Measurements from ENCODE around the gene SULT4A1.
A peak's percentile ranks its signal among the peaks of the same experiment; 100 is the strongest.

The SULT4A1 gene

DNA sequence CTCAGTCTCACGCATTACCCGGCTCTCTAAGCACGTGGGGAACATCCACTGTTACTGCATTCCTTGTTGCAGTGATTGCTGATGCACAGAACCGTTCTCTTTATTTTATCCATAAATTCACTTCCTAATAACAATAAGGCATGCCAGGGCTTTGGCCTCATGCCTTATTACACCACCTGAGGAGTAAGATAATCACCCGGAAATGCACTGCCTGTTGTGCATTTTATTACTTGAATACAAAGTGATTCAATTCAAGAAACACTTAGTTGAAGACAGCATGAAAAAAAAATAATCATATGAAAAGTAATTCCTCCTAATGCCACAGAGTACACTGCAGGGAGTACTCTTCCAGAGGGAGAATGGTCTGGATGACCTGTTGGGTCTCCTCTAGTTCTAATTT, 69.4 kb downstream of the SULT4A1 start:
- Mint-ChIP-seq H3K27me3 (ENCODE audit: low read depth, poor library complexity) (peaks cover 18% of the 10 kb centered on the region), H3K27ac (no peak overlapping the region), H3K9me3 (no peaks in the 10 kb centered on the region), H3K4me3 (no peak overlapping the region), H3K36me3 (ENCODE audit: low read depth) (no peaks in the 10 kb centered on the region), H3K4me1 (no peaks in the 10 kb centered on the region)
- no peak for DNase-seq
- TF ChIP-seq, protein P1, sequence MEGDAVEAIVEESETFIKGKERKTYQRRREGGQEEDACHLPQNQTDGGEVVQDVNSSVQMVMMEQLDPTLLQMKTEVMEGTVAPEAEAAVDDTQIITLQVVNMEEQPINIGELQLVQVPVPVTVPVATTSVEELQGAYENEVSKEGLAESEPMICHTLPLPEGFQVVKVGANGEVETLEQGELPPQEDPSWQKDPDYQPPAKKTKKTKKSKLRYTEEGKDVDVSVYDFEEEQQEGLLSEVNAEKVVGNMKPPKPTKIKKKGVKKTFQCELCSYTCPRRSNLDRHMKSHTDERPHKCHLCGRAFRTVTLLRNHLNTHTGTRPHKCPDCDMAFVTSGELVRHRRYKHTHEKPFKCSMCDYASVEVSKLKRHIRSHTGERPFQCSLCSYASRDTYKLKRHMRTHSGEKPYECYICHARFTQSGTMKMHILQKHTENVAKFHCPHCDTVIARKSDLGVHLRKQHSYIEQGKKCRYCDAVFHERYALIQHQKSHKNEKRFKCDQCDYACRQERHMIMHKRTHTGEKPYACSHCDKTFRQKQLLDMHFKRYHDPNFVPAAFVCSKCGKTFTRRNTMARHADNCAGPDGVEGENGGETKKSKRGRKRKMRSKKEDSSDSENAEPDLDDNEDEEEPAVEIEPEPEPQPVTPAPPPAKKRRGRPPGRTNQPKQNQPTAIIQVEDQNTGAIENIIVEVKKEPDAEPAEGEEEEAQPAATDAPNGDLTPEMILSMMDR (IDR thresholded peaks at IDR 0.05), result no peak

DNA sequence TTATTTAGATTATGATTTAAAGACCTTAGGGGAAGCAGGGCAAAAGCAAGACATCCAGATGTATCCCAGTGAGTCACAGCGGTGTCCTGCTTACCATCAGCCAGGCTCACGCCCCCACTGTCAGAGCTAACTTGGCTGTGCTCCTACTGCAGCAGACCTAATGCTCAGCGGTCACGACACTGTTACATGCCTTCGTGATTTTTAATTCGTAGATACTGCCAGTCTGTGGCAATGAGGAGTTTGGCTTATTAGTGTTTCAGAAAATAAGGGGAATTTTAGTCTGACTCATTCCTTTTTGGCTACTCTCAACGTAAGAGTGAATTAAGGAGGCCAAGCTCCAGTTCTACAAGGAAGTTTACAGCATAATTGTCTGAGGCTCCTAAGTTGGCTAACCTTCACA, 72.9 kb downstream of the SULT4A1 start:
- TF ChIP-seq, protein P1 (IDR thresholded peaks at IDR 0.05), result no peak
- H3K27me3 Mint-ChIP-seq (ENCODE audit: low read depth, poor library complexity), result peaks cover 21% of the 10 kb centered on the region
- DNase-seq, result no peak
- H3K4me3 Mint-ChIP-seq, result no peak overlapping the region
- no peak overlapping the region for H3K27ac Mint-ChIP-seq
- no peaks in the 10 kb centered on the region for H3K4me1 Mint-ChIP-seq
- peaks cover 4% of the 10 kb centered on the region for H3K9me3 Mint-ChIP-seq
- no peaks in the 10 kb centered on the region for H3K36me3 Mint-ChIP-seq (ENCODE audit: low read depth)

GRCh38 chr22:43783777-43784176, 78.5 kb downstream of the SULT4A1 start:
- Mint-ChIP-seq H3K27me3 (ENCODE audit: low read depth, poor library complexity) (peaks cover 22% of the 10 kb centered on the region), H3K27ac (no peak overlapping the region), H3K4me3 (no peak overlapping the region), H3K9me3 (peaks cover 4% of the 10 kb centered on the region), H3K4me1 (no peaks in the 10 kb centered on the region), H3K36me3 (ENCODE audit: low read depth) (no peaks in the 10 kb centered on the region)
- no peak for DNase-seq
- TF ChIP-seq, protein P1 (IDR thresholded peaks at IDR 0.05), result no peak

- no peaks in the 10 kb centered on the region for H3K36me3 Mint-ChIP-seq (ENCODE audit: low read depth)
- no peak overlapping the region for H3K4me3 Mint-ChIP-seq
- DNase-seq, result no peak
- peaks cover 18% of the 10 kb centered on the region for H3K27me3 Mint-ChIP-seq (ENCODE audit: low read depth, poor library complexity)
- no peaks in the 10 kb centered on the region for H3K4me1 Mint-ChIP-seq
- TF ChIP-seq, protein P1 (IDR thresholded peaks at IDR 0.05), result no peak
- peaks cover 4% of the 10 kb centered on the region for H3K9me3 Mint-ChIP-seq
- no peak overlapping the region for H3K27ac Mint-ChIP-seq
Observed at GRCh38 chr22:43782448-43782847, 79.9 kb downstream of the SULT4A1 start.

DNA sequence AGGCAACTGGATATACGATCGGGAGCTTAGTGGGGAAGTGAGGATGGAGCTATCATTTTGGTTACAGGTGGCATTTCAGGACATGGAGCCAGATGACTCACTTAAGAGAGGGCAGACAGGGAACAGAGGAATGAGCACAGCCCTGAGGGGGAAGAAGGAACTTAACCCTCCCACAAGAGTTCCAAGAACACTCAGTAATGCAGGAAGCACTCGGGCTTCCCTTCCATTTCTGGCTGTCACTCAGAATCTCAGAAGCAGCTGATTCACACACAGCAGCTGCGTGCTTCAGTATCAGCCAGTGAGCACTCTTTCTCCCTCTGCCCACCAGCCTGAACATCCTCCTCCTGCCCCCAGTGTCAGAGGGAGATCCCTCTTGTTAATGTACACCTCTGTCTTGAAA, 85.0 kb downstream of the SULT4A1 start:
- H3K36me3 Mint-ChIP-seq (ENCODE audit: low read depth), result no peaks in the 10 kb centered on the region
- peaks cover 15% of the 10 kb centered on the region for H3K4me1 Mint-ChIP-seq
- no peak for DNase-seq
- peaks cover 4% of the 10 kb centered on the region for H3K27me3 Mint-ChIP-seq (ENCODE audit: low read depth, poor library complexity)
- TF ChIP-seq, protein P1 (IDR thresholded peaks at IDR 0.05), result no peak
- H3K4me3 Mint-ChIP-seq, result no peak overlapping the region
- no peak overlapping the region for H3K27ac Mint-ChIP-seq
- H3K9me3 Mint-ChIP-seq, result no peaks in the 10 kb centered on the region

- no peak for DNase-seq
- Mint-ChIP-seq H3K9me3 (no peaks in the 10 kb centered on the region), H3K27me3 (ENCODE audit: low read depth, poor library complexity) (peaks cover 4% of the 10 kb centered on the region), H3K27ac (peak overlapping the region; percentile 58), H3K4me1 (peaks cover 15% of the 10 kb centered on the region), H3K4me3 (no peak overlapping the region), H3K36me3 (ENCODE audit: low read depth) (no peaks in the 10 kb centered on the region)
- TF ChIP-seq, protein P1 (IDR thresholded peaks at IDR 0.05), result no peak
Observed at GRCh38 chr22:43776081-43776670, 86.1 kb downstream of the SULT4A1 start.
